HUDEP-2 (cell line): Measurements from ENCODE around the gene KCNQ1.
A peak's percentile ranks its signal among the peaks of the same experiment; 100 is the strongest.

Experiments
- DNase-seq, 76 experiments: peaks; one replicate each; lab custom pipeline; 2025; ENCODE audit not compliant: unreplicated experiment in 76 of 76; lab: John Stamatoyannopoulos, UW

KCNQ1 gene

GRCh38 chr11:2837651-2838050, 392.8 kb downstream of the KCNQ1 start:
- DNase-seq, result no peak

GRCh38 chr11:2838091-2838490, 393.3 kb downstream of the KCNQ1 start:
- DNase-seq, result no peak

GRCh38 chr11:2838676-2839294, 394.0 kb downstream of the KCNQ1 start:
- no peak for DNase-seq

- no peak for DNase-seq
Measured at GRCh38 chr11:2839395-2839943, 394.7 kb downstream of the KCNQ1 start.

- DNase-seq, result no peak
Measured at GRCh38 chr11:2841411-2842190, 396.8 kb downstream of the KCNQ1 start.

- no peak for DNase-seq
Measured at GRCh38 chr11:2842876-2843275, 398.1 kb downstream of the KCNQ1 start.

GRCh38 chr11:2843551-2843950, 398.7 kb downstream of the KCNQ1 start:
- DNase-seq, result no peak

GRCh38 chr11:2844116-2844842, 399.5 kb downstream of the KCNQ1 start:
- DNase-seq, result no peak

GRCh38 chr11:2844996-2845395, 400.2 kb downstream of the KCNQ1 start:
- DNase-seq, result no peak

GRCh38 chr11:2846056-2846455, 401.2 kb downstream of the KCNQ1 start:
- peak in 3 of 76 experiments; percentile 6 to 39 (median 20) for DNase-seq

GRCh38 chr11:2846470-2846869, 401.7 kb downstream of the KCNQ1 start:
- no peak for DNase-seq

GRCh38 chr11:2847561-2847960, 402.8 kb downstream of the KCNQ1 start:
- no peak for DNase-seq

GRCh38 chr11:2848497-2848896, 403.7 kb downstream of the KCNQ1 start:
- no peak for DNase-seq

- no peak for DNase-seq
Measured at GRCh38 chr11:2849994-2850770, 405.4 kb downstream of the KCNQ1 start.

- no peak for DNase-seq
Measured at GRCh38 chr11:2853401-2853800, 408.6 kb downstream of the KCNQ1 start.

- no peak for DNase-seq
Measured at GRCh38 chr11:2853997-2854560, 409.3 kb downstream of the KCNQ1 start.

GRCh38 chr11:2855162-2855561, 410.4 kb downstream of the KCNQ1 start:
- no peak for DNase-seq

GRCh38 chr11:2857276-2857675, 412.5 kb downstream of the KCNQ1 start:
- DNase-seq, result no peak

GRCh38 chr11:2857918-2858317, 413.1 kb downstream of the KCNQ1 start:
- DNase-seq, result no peak

GRCh38 chr11:2858995-2859698, 414.3 kb downstream of the KCNQ1 start:
- no peak for DNase-seq
